Upper lobe of left lung (tissue), 4 donors: ENCODE results near the gene TTPAL.

ENCODE experiments used
- CTCF ChIP-seq, 6 experiments: fragments of 450-650 bp in 4 of 6; fragments of 200-600 bp in 2 of 6; sonication (generic) in 2 of 6; IDR thresholded peaks; one replicate each; pipeline ENCODE4 v1.5.1; 2016 to 2019; ENCODE audit warnings: antibody characterized with exemption in 6 of 6
- EP300 ChIP-seq, 4 donors: sonication (generic); formaldehyde crosslinking; IDR thresholded peaks; one replicate each; pipeline ENCODE4 v1.5.1; 2017; ENCODE audit warnings: antibody characterized with exemption in 4 of 4, control low read depth in 2 of 4
- POLR2A ChIP-seq, 4 donors: fragments of 450-650 bp; IDR thresholded peaks; one replicate each; pipeline ENCODE4 v1.5.1; 2016 to 2017; ENCODE audit warnings: antibody characterized with exemption in 4 of 4, mild to moderate bottlenecking in 2 of 4
- POLR2AphosphoS5 ChIP-seq, 2 donors: sonication (generic); formaldehyde crosslinking; IDR thresholded peaks; one replicate each; pipeline ENCODE4 v1.5.1; 2017; ENCODE audit warnings: antibody characterized with exemption in 2 of 2

GRCh38 chr20:44432618-44433577, 42.8 kb upstream of the TTPAL start:
- TF ChIP-seq CTCF (IDR thresholded peaks at IDR 0.05) (no peak), POLR2AphosphoS5 (IDR thresholded peaks at IDR 0.05) (no peak), POLR2A (IDR thresholded peaks at IDR 0.05) (no peak), EP300 (IDR thresholded peaks at IDR 0.05) (no peak)
